ENCODE data around the gene ADPRH. TPM values are rescaled to one million over a fixed set of nuclear protein-coding genes. Genes with fewer than 3 reads are reported as not detected.

The ADPRH gene
- polyA plus RNA-seq (2011; rRNA removed) (0.35 and 0.36 TPM in 2 replicates), polyA minus RNA-seq (2011; rRNA and poly(A)+ RNA removed) (0.17 and 0.60 TPM in 2 replicates)

DNA sequence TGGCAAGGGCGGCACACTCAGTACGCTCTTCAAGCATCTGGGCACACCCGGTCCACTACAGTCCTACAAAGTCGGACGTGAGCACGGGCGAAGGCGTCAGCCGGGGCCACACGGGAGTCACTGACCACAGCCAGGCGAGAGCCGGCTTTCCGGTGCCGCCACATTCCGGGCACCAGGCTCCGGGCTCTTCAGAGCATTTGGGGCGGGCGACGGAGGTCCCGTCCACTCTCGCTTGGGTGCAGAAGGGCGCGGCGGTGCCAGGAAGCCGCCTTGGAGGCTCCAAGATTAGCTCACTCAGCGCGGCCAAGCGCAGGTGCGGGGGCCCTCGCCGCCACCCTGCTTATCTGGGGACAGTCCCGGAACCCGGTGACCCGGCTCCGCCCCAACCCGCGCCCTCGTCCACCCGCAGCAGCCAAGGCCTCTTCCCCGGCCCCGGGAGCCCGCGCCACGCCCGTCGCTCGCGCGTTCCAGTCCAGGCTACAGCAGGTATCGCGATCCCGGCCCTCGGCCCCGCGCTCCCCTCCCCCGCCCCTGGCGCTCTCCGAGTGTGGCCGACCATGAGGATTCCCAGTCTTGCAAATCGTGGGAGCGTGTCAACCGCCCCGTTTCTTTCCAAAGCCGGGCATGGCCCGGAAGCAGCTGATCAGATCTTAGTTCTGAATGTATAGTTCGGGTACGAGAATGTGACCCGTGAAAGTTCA lies at the start of gene ADPRH:
Gene ADPRH (plus strand): TSS at position 127 of the 701 bp plus-strand sequence. CDS start 2,678 bp downstream, outside the sequence.
- ChIA-PET CTCF (no interaction called here), POLR2A (no interaction called here)
- no peak for TF ChIP-seq CTCF (IDR thresholded peaks at IDR 0.05; ENCODE audit: low read depth, low read length)
- Histone ChIP-seq H3K27me3 (ENCODE audit: control insufficient read depth, insufficient read depth, low read length) (no peaks in the 10 kb centered on the region), H3K27ac (ENCODE audit: low read depth, low read length) (no peak within 1 kb of the TSS), H3K4me3 (ENCODE audit: low read depth, low read length) (peak within 1 kb of the TSS; percentile 63), H3K9me3 (ENCODE audit: control insufficient read depth, insufficient read depth, low read length) (no peaks in the 10 kb centered on the region; the same call in 1 of the 2 replicates)
- no peak for DNase-seq (ENCODE audit: low read depth, low spot score)

DNA sequence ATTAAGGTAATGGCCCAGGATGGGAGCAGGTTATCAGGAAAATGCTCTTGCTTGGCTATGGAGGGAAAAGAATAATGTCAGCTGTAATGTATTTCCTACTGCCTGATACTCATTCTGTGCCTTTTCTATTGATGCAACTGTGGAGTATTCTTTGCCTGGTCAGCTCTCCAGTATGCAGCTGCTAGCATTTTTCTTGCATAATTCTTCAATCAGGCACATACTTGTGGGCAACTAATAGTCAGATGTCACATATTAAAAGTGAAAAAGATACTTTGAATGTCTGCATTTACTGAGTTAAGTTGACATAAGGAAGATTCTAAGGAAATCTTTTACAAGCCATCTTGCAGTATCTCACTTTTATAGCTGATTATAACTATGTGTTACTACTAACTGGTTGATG lies 49.4 kb upstream of the ADPRH start:
- Histone ChIP-seq H3K27me3 (ENCODE audit: control insufficient read depth, insufficient read depth, low read length) (no peaks in the 10 kb centered on the region), H3K4me3 (ENCODE audit: low read depth, low read length) (no peak overlapping the region), H3K9me3 (ENCODE audit: control insufficient read depth, insufficient read depth, low read length) (no peaks in the 10 kb centered on the region), H3K27ac (ENCODE audit: low read depth, low read length) (no peak overlapping the region)
- DNase-seq (ENCODE audit: low read depth, low spot score), result peak; percentile 16
- ChIA-PET CTCF (interaction anchor here (1.6 kb wide), 1 partner anchor 151 kb away, joined by 5 read pairs; no protein-coding TSS in a partner anchor), POLR2A (interaction anchor here (1.0 to 1.2 kb wide), 2 partner anchors 32 to 147 kb away, joined by 3 to 8 read pairs; partner anchors contain the start of genes COX17 and TIMMDC1)
- TF ChIP-seq CTCF (IDR thresholded peaks at IDR 0.05; ENCODE audit: low read depth, low read length), result no peak

- ChIA-PET POLR2A (interaction anchor here (1.0 to 1.2 kb wide), 2 partner anchors 32 to 146 kb away, joined by 3 to 8 read pairs; partner anchors contain the start of genes COX17 and TIMMDC1), CTCF (interaction anchor here (0.5 to 1.6 kb wide), 2 partner anchors 151 to 270 kb away, joined by 3 to 5 read pairs; no protein-coding TSS in a partner anchor)
- no peak for TF ChIP-seq CTCF (IDR thresholded peaks at IDR 0.05; ENCODE audit: low read depth, low read length)
- DNase-seq (ENCODE audit: low read depth, low spot score), result no peak
- Histone ChIP-seq H3K4me3 (ENCODE audit: low read depth, low read length) (no peak overlapping the region), H3K27me3 (ENCODE audit: control insufficient read depth, insufficient read depth, low read length) (no peaks in the 10 kb centered on the region), H3K9me3 (ENCODE audit: control insufficient read depth, insufficient read depth, low read length) (no peaks in the 10 kb centered on the region), H3K27ac (ENCODE audit: low read depth, low read length) (no peak overlapping the region)
These were observed 48.8 kb upstream of the ADPRH start for GRCh38 chr3:119530456-119530855.

GRCh38 chr3:119531151-119531550 lies 48.1 kb upstream of the ADPRH start:
- no peak for DNase-seq (ENCODE audit: low read depth, low spot score)
- TF ChIP-seq CTCF (IDR thresholded peaks at IDR 0.05; ENCODE audit: low read depth, low read length), result no peak
- CTCF ChIA-PET, result interaction anchor here (0.5 to 1.6 kb wide), 2 partner anchors 150 to 269 kb away, joined by 3 to 5 read pairs; no protein-coding TSS in a partner anchor
- no peaks in the 10 kb centered on the region for H3K9me3 ChIP-seq (ENCODE audit: control insufficient read depth, insufficient read depth, low read length)
- no peak overlapping the region for H3K27ac ChIP-seq (ENCODE audit: low read depth, low read length)
- POLR2A ChIA-PET, result interaction anchor here (1.2 kb wide), 1 partner anchor 146 kb away, joined by 3 read pairs; the partner anchor contains the start of gene COX17
- H3K27me3 ChIP-seq (ENCODE audit: control insufficient read depth, insufficient read depth, low read length), result no peaks in the 10 kb centered on the region
- H3K4me3 ChIP-seq (ENCODE audit: low read depth, low read length), result no peak overlapping the region

GRCh38 chr3:119534296-119534695 lies 45.0 kb upstream of the ADPRH start:
- CTCF ChIA-PET, result interaction anchor here (0.7 to 1.5 kb wide), 3 partner anchors 10 to 147 kb away, joined by 3 to 4 read pairs (median 3); no protein-coding TSS in a partner anchor
- DNase-seq (ENCODE audit: low read depth, low spot score), result no peak
- no peak for TF ChIP-seq CTCF (IDR thresholded peaks at IDR 0.05; ENCODE audit: low read depth, low read length)
- H3K9me3 ChIP-seq (ENCODE audit: control insufficient read depth, insufficient read depth, low read length), result no peaks in the 10 kb centered on the region
- no peak overlapping the region for H3K4me3 ChIP-seq (ENCODE audit: low read depth, low read length)
- no peak overlapping the region for H3K27ac ChIP-seq (ENCODE audit: low read depth, low read length)
- no peaks in the 10 kb centered on the region for H3K27me3 ChIP-seq (ENCODE audit: control insufficient read depth, insufficient read depth, low read length)
- POLR2A ChIA-PET, result no interaction called here
